Vagina (tissue), 2 donors: ENCODE data around the gene YAF2.

Experiments used
- POLR2A ChIP-seq, 2 donors: fragments of 450-650 bp; IDR thresholded peaks; one replicate each; pipeline ENCODE4 v1.6.1; 2017; ENCODE audit warnings: antibody characterized with exemption in 2 of 2, mild to moderate bottlenecking in 2 of 2, moderate library complexity in 2 of 2
- POLR2AphosphoS5 ChIP-seq, 2 donors: sonication (generic); formaldehyde crosslinking; IDR thresholded peaks; one replicate each; pipeline ENCODE4 v1.9.0; 2017; ENCODE audit warnings: antibody characterized with exemption in 2 of 2, mild to moderate bottlenecking in 2 of 2, low read depth in 1 of 2; ENCODE audit not compliant: insufficient read depth in 1 of 2
- TF ChIP-seq, protein P1 (sequence below), 3 experiments: fragments of 450-650 bp in 2 of 3; fragments of 200-600 bp in 1 of 3; sonication (generic) in 1 of 3; IDR thresholded peaks; one replicate each; pipeline ENCODE4 v1.5.1; 2017 to 2019; ENCODE audit warnings: antibody characterized with exemption in 3 of 3, mild to moderate bottlenecking in 2 of 3, moderate library complexity in 2 of 3

DNA sequence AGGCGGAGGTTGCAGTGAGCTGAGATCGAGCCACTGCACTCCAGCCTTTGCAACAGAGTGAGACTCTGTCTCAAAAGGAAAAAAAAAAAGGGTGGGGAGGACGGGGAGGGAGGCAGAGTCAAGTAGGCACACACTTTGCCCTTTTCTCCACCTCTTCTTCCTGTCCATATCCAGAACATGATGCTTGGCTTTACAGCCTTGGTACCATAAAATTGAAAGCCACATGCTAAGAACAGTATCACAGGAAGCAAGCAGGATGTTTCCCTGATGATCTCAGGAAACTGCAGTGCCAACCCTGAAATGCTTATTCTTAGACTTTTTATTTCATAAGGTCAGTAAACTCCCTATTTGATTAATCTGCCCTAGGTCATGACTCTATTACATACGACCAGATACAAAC lies 32.5 kb upstream of the YAF2 start:
- TF ChIP-seq, protein P1, sequence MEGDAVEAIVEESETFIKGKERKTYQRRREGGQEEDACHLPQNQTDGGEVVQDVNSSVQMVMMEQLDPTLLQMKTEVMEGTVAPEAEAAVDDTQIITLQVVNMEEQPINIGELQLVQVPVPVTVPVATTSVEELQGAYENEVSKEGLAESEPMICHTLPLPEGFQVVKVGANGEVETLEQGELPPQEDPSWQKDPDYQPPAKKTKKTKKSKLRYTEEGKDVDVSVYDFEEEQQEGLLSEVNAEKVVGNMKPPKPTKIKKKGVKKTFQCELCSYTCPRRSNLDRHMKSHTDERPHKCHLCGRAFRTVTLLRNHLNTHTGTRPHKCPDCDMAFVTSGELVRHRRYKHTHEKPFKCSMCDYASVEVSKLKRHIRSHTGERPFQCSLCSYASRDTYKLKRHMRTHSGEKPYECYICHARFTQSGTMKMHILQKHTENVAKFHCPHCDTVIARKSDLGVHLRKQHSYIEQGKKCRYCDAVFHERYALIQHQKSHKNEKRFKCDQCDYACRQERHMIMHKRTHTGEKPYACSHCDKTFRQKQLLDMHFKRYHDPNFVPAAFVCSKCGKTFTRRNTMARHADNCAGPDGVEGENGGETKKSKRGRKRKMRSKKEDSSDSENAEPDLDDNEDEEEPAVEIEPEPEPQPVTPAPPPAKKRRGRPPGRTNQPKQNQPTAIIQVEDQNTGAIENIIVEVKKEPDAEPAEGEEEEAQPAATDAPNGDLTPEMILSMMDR (IDR thresholded peaks at IDR 0.05): no peak
- TF ChIP-seq POLR2AphosphoS5 (IDR thresholded peaks at IDR 0.05; ENCODE audit: insufficient read depth in 1 of 2, low read depth in 1 of 2) (no peak), POLR2A (IDR thresholded peaks at IDR 0.05) (no peak)
